Stimulated activated CD8-positive, alpha-beta memory T cell treated with anti-CD3 and anti-CD28 coated beads, Interleukin-4, amount 100 ng/mL, for 4 hours (primary cell): ENCODE results near the gene STRADB.
"Not testable (repeated sequence)": the region's sequence is repeated elsewhere in the genome, so short reads cannot be mapped to it uniquely, and the experiment has no call there.

Experiments used
- DNase-seq, 2 donors: peaks; one replicate each; pipeline ENCODE4 v3.0.0-alpha.2; 2020; ENCODE audit warnings: low read depth in 2 of 2, low spot score in 1 of 2

Gene STRADB

GRCh38 chr2:201465524-201465971 is 14.0 kb downstream of the STRADB start:
- DNase-seq: no peak

GRCh38 chr2:201466050-201466675 is 14.6 kb downstream of the STRADB start:
- DNase-seq: no peak

- DNase-seq: no peak
Observed at GRCh38 chr2:201467666-201468065, 16.1 kb downstream of the STRADB start.

- DNase-seq: no peak
Observed at GRCh38 chr2:201470821-201471731, 19.5 kb downstream of the STRADB start.

GRCh38 chr2:201471732-201472393 is 20.3 kb downstream of the STRADB start:
- no peak for DNase-seq

GRCh38 chr2:201472411-201472810 is 20.9 kb downstream of the STRADB start:
- no peak for DNase-seq

GRCh38 chr2:201482543-201482942 is 31.0 kb downstream of the STRADB start:
- no peak for DNase-seq

- no peak for DNase-seq
Observed at GRCh38 chr2:201483342-201483741, 31.8 kb downstream of the STRADB start.

- DNase-seq: not testable (repeated sequence)
Observed at GRCh38 chr2:201483758-201484157, 32.2 kb downstream of the STRADB start.

GRCh38 chr2:201484805-201485204 is 33.3 kb downstream of the STRADB start:
- no peak for DNase-seq

- DNase-seq: no peak
Observed at GRCh38 chr2:201490291-201490690, 38.8 kb downstream of the STRADB start.

- no peak for DNase-seq
Observed at GRCh38 chr2:201496785-201497184, 45.2 kb downstream of the STRADB start.

- no peak for DNase-seq
Observed at GRCh38 chr2:201500534-201500933, 49.0 kb downstream of the STRADB start.

- DNase-seq: no peak
Observed at GRCh38 chr2:201502713-201503112, 51.2 kb downstream of the STRADB start.

GRCh38 chr2:201507725-201508124 is 56.2 kb downstream of the STRADB start:
- no peak for DNase-seq

- no peak for DNase-seq
Observed at GRCh38 chr2:201513271-201513670, 61.7 kb downstream of the STRADB start.

- DNase-seq: no peak
Observed at GRCh38 chr2:201515573-201516246, 64.2 kb downstream of the STRADB start.

- DNase-seq: no peak
Observed at GRCh38 chr2:201517094-201517493, 65.6 kb downstream of the STRADB start.

- no peak for DNase-seq
Observed at GRCh38 chr2:201520201-201520600, 68.7 kb downstream of the STRADB start.

GRCh38 chr2:201522965-201523364 is 71.4 kb downstream of the STRADB start:
- DNase-seq: no peak

GRCh38 chr2:201523506-201523905 is 72.0 kb downstream of the STRADB start:
- no peak for DNase-seq
